GM08714 (cell line): Measurements from ENCODE around the gene CDK5RAP2.
"Not testable (repeated sequence)": the region's sequence is repeated elsewhere in the genome, so short reads cannot be mapped to it uniquely, and the experiment has no call there.

Source experiments
- H3K4me3 ChIP-seq: fragments of 200-500 bp; sonication (Bioruptor generic); 2 replicates; pipeline ENCODE4 v1.5.1; 2014; ENCODE audit warnings: mild to moderate bottlenecking, low read length, inconsistent platforms
- ZNF274 ChIP-seq: IDR thresholded peaks from 2 replicates; pipeline ENCODE4 v1.6.1; 2012; ENCODE audit warnings: mild to moderate bottlenecking, low read depth, low read length

CDK5RAP2 gene

GRCh38 chr9:120570296-120570695 is 9.7 kb downstream of the CDK5RAP2 start:
- no peak overlapping the region for H3K4me3 ChIP-seq
- no peak for TF ChIP-seq ZNF274

- no peak for TF ChIP-seq ZNF274
- H3K4me3 ChIP-seq = no peak overlapping the region
Measured at GRCh38 chr9:120569556-120569955, 10.4 kb downstream of the CDK5RAP2 start.

- TF ChIP-seq ZNF274 = no peak
- no peak overlapping the region for H3K4me3 ChIP-seq
Measured at GRCh38 chr9:120568816-120569215, 11.2 kb downstream of the CDK5RAP2 start.

GRCh38 chr9:120567874-120568273 is 12.1 kb downstream of the CDK5RAP2 start:
- H3K4me3 ChIP-seq = no peak overlapping the region
- TF ChIP-seq ZNF274 = no peak

GRCh38 chr9:120567081-120567480 is 12.9 kb downstream of the CDK5RAP2 start:
- no peak overlapping the region for H3K4me3 ChIP-seq
- no peak for TF ChIP-seq ZNF274

- no peak overlapping the region for H3K4me3 ChIP-seq
- TF ChIP-seq ZNF274 = no peak
Measured at GRCh38 chr9:120564589-120564988, 15.4 kb downstream of the CDK5RAP2 start.

GRCh38 chr9:120562861-120563443 is 17.0 kb downstream of the CDK5RAP2 start:
- no peak for TF ChIP-seq ZNF274
- H3K4me3 ChIP-seq = no peak overlapping the region

- no peak for TF ChIP-seq ZNF274
- H3K4me3 ChIP-seq = no peak overlapping the region
Measured at GRCh38 chr9:120561709-120562108, 18.3 kb downstream of the CDK5RAP2 start.

GRCh38 chr9:120559546-120559945 is 20.4 kb downstream of the CDK5RAP2 start:
- TF ChIP-seq ZNF274 = no peak
- no peak overlapping the region for H3K4me3 ChIP-seq

- TF ChIP-seq ZNF274 = no peak
- no peak overlapping the region for H3K4me3 ChIP-seq
Measured at GRCh38 chr9:120558454-120558853, 21.5 kb downstream of the CDK5RAP2 start.

- no peak for TF ChIP-seq ZNF274
- H3K4me3 ChIP-seq = no peak overlapping the region
Measured at GRCh38 chr9:120557205-120557604, 22.8 kb downstream of the CDK5RAP2 start.

- TF ChIP-seq ZNF274 = no peak
- H3K4me3 ChIP-seq = no peak overlapping the region
Measured at GRCh38 chr9:120556775-120557174, 23.2 kb downstream of the CDK5RAP2 start.

GRCh38 chr9:120555839-120556238 is 24.1 kb downstream of the CDK5RAP2 start:
- TF ChIP-seq ZNF274 = no peak
- H3K4me3 ChIP-seq = no peak overlapping the region

GRCh38 chr9:120552210-120552704 is 27.7 kb downstream of the CDK5RAP2 start:
- H3K4me3 ChIP-seq = not testable (repeated sequence)

- H3K4me3 ChIP-seq = no peak overlapping the region
- no peak for TF ChIP-seq ZNF274
Measured at GRCh38 chr9:120545701-120546550, 34.0 kb downstream of the CDK5RAP2 start.
